KOPT-K1 (cell line): ENCODE results near the gene EFNB1.
"Not testable (repeated sequence)": the region's sequence is repeated elsewhere in the genome, so short reads cannot be mapped to it uniquely, and the experiment has no call there.

Experiments
- H3K27ac ChIP-seq: fragments of 200-600 bp; sonication (generic); 2 replicates; pipeline ENCODE4 v1.5.1; 2016; ENCODE audit warnings: antibody characterized with exemption, mild to moderate bottlenecking, low read depth, low read length; ENCODE audit not compliant: poor library complexity, severe bottlenecking
- H3K36me3 ChIP-seq: fragments of 200-600 bp; sonication (generic); 2 replicates; pipeline ENCODE4 v1.5.1; 2017; ENCODE audit warnings: antibody characterized with exemption, mild to moderate bottlenecking, low read length, moderate library complexity; ENCODE audit not compliant: insufficient read depth
- H3K9me3 ChIP-seq: fragments of 200-600 bp; sonication (generic); 2 replicates; pipeline ENCODE4 v1.5.1; 2017; ENCODE audit warnings: antibody characterized with exemption, low read length, mild to moderate bottlenecking; ENCODE audit not compliant: insufficient read depth, poor library complexity, severe bottlenecking

EFNB1 gene

DNA sequence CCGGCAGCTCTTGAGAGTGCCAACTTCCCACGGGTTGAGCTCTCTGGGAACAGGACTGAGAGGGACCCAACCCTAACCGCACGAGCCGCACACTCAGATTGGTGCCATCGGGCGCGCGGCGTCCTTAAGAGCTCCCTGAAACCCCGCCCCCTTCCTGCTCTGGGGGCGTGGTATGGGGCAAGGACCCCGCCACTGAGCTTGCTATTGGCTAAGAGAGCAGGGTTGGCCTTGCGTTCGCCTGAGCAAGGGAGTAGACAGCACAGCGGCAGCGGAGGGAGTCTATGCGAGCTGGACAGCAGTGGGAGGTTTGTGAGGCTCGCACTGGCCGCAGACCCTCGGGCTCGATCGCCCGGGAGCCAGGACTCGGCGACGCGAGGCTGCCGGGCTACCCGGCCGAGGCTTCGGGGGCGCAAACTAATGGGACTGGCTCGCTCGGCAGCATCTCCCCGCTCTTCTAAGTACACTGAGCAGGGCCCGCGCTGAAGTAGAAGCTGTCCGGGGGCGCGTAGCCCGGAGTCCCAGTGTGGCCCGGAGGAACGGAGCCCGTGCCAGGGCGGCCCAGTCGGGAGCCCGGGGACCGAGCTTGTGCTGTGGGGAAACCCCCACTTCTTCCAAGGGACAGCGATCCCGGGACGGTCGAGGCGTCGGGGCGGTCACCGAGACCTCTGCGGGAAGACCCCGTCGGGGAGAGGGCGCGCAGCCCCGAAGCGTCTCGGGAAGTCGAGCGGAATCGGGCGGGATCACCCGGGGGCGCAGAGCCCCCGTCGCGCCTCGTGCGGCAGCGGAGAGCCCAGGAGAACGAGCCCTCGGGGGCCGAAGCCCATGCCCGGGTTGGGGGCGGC, at the start of gene EFNB1:
EFNB1 (plus strand) TSS at position 282 of the 842 bp plus-strand sequence. CDS start 756 bp downstream, outside the sequence.
- no peaks in the 10 kb centered on the region for H3K9me3 ChIP-seq
- no peak within 1 kb of the TSS for H3K27ac ChIP-seq
- H3K36me3 ChIP-seq, result no peaks in the 10 kb centered on the region

- not testable (repeated sequence) for H3K27ac ChIP-seq, H3K9me3 ChIP-seq, H3K36me3 ChIP-seq
Observed at GRCh38 chrX:68781295-68781694, 47.5 kb upstream of the EFNB1 start.

DNA sequence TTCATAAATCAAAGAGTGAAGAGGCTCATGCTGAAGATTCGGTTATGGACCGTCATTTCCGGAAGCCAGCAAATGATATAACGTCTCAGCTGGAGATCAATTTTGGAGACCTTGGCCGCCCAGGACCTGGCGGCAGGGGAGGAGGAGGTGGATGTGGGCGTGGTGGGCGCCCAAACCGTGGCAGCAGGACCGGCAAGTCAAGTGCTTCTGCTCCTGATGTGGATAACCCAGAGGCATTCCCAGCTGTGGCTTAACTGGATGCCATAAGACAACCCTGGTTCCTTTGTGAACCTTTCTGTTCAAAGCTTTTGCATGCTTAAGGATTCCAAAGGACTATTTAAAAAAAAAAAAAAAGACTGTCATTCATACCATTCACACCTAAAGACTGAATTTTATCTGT, 44.0 kb upstream of the EFNB1 start:
- no peaks in the 10 kb centered on the region for H3K9me3 ChIP-seq
- H3K27ac ChIP-seq, result no peak overlapping the region
- H3K36me3 ChIP-seq, result no peaks in the 10 kb centered on the region

DNA sequence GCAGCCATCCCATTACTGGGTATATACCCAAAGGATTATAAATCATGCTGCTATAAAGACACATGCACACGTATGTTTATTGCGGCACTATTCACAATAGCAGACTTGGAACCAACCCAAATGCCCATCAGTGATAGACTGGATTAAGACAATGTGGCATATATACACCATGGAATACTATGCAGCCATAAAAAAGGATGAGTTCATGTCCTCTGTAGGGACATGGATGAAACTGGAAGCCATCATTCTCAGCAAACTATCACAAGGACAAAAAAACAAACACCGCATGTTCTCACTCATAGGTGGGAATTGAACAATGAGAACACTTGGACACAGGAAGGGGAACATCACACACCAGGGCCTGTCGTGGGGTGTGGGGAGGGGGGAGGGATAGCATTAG, 42.2 kb upstream of the EFNB1 start:
- not testable (repeated sequence) for H3K27ac ChIP-seq, H3K9me3 ChIP-seq, H3K36me3 ChIP-seq

DNA sequence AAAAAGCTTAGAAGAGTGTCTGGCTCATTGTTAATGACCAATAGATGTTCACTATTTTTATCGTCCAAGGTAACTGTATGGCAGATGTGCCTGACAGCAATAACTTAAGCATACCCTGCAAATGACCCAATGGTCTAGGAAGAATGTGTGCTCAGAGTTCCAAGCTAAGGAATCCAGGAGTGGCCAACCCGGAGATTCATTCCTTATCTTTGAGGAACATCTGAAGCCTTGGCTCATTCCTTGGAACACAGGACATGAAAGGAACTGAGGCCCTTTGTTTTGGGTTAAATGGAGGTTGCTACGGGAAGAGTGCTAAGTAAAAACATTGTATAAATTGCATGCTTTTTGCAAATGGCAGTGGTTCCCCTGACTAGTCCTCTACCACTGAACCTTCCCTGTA, 38.9 kb upstream of the EFNB1 start:
- H3K9me3 ChIP-seq, result no peaks in the 10 kb centered on the region
- no peaks in the 10 kb centered on the region for H3K36me3 ChIP-seq
- no peak overlapping the region for H3K27ac ChIP-seq

DNA sequence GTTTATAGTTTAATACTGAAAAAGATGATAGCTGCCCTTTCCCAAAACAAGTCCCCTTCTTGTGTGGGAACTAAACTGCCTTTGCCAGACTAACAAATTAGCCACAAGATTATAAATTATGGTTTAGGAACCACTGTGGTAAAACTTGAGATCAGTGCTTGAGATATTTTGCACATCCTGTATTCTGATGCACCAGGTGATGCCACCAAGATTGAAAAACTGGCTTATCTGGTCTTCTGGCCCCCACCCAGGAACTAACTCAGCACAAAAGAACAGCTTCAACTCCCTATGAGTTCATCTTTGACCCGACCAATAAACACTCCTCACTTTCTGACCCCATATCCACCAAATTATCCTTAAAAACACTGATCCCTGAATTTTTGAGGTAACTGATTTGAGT, 36.7 kb upstream of the EFNB1 start:
- Histone ChIP-seq H3K36me3 (no peaks in the 10 kb centered on the region), H3K27ac (no peak overlapping the region), H3K9me3 (no peaks in the 10 kb centered on the region)

- no peak overlapping the region for H3K27ac ChIP-seq
- no peaks in the 10 kb centered on the region for H3K9me3 ChIP-seq
- no peaks in the 10 kb centered on the region for H3K36me3 ChIP-seq
Observed at GRCh38 chrX:68794461-68794860, 34.4 kb upstream of the EFNB1 start.

DNA sequence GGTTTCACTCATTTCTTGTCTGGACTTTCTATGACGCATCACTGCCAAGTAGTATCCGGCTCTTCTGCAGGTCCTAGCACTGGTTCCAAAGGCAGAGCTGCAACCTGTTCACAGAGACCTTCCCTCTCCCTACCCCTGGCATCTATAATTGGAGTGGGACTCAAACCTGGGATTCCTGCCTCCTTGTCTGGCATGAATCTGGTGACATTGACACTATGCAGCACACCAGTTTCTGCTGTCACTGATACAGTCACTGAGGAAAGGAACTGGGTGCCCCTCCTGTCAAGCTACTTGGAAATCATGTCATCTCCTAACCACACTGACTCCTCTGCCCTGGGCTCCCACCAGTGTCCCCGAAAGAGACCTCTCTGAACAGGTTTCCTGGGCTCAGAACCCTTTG, 33.1 kb upstream of the EFNB1 start:
- no peaks in the 10 kb centered on the region for H3K36me3 ChIP-seq
- H3K27ac ChIP-seq, result no peak overlapping the region
- no peaks in the 10 kb centered on the region for H3K9me3 ChIP-seq

DNA sequence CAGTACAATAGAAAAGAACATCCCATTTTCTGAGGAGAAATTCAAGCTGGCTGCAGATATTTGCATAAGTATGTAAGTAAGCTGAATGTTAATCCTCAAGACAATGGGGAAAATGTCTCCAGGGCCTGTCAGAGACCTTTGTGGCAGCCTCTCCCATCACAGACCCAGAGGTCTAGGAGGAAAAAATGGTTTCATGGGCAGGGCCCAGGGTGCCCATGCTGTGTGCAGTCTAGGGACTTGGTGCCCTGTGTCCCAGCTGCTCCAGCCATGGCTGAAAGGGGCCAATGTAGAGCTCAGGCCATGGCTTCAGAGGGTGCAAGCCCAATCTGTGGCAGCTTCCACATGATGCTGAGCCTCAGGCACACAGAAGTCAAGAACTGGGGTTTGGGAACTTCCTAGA, 30.4 kb upstream of the EFNB1 start:
- not testable (repeated sequence) for H3K36me3 ChIP-seq, H3K27ac ChIP-seq, H3K9me3 ChIP-seq

DNA sequence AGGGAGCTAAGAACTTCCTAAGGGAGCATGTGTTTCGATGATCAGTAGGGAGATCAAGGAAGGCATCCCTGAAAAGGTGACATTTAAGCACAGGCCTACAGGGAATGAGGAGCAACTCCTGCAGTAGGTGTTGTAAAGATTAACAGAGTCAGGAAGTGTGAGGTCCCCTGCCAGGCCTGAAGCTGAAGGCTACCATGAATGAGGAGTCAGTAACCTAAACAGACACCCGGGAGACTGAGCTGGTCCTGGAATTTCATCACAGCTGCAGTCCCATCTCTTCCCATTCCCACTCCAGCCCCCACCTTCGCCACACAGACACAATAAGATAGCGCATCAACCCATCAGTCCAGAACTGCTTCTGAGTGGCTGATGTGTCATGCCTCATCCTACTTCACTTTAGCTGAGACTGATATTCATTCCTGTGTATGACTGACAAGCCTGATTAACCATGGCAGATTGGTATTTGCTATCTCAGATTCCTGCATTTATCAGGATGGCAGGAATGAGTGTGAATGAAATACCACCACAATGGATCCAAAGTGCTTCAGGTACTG, 27.0 kb upstream of the EFNB1 start:
- Histone ChIP-seq H3K36me3 (no peaks in the 10 kb centered on the region), H3K9me3 (no peaks in the 10 kb centered on the region), H3K27ac (no peak overlapping the region)

- H3K9me3 ChIP-seq, result no peaks in the 10 kb centered on the region
- H3K36me3 ChIP-seq, result no peaks in the 10 kb centered on the region
- no peak overlapping the region for H3K27ac ChIP-seq
Observed at GRCh38 chrX:68807818-68808217, 21.0 kb upstream of the EFNB1 start.

- Histone ChIP-seq H3K9me3 (no peaks in the 10 kb centered on the region), H3K27ac (no peak overlapping the region), H3K36me3 (no peaks in the 10 kb centered on the region)
Observed at GRCh38 chrX:68808686-68809357, 20.0 kb upstream of the EFNB1 start.

GRCh38 chrX:68820476-68821110, 8.2 kb upstream of the EFNB1 start:
- Histone ChIP-seq H3K9me3 (no peaks in the 10 kb centered on the region), H3K36me3 (no peaks in the 10 kb centered on the region), H3K27ac (no peak overlapping the region)

- Histone ChIP-seq H3K9me3 (no peaks in the 10 kb centered on the region), H3K27ac (no peak overlapping the region), H3K36me3 (no peaks in the 10 kb centered on the region)
Observed at GRCh38 chrX:68821616-68822015, 7.2 kb upstream of the EFNB1 start.

- H3K9me3 ChIP-seq, result no peaks in the 10 kb centered on the region
- H3K27ac ChIP-seq, result no peak overlapping the region
- no peaks in the 10 kb centered on the region for H3K36me3 ChIP-seq
Observed at GRCh38 chrX:68822641-68823410, 6.0 kb upstream of the EFNB1 start.
